A549 (cell line): ENCODE measurements around the gene UTF1. TPM values are rescaled to one million over a fixed set of nuclear protein-coding genes. Genes with fewer than 3 reads are reported as not detected.

Experiments used
- ATAC-seq, 2 experiments: fragments of 200-7000 bp in 1 of 2; fragments of >200 bp in 1 of 2; cut with Nextera tagmentation in 1 of 2; cut with Tn5 transposase in 1 of 2; 3 replicates each; pipeline versions ENCODE4 v1.8.0 to v1.9.1; 2018 to 2020; ENCODE audit warnings: mild to moderate bottlenecking in 1 of 2, moderate library complexity in 1 of 2
- CTCF ChIA-PET: fragments of 300-600 bp; sonication (Branson Sonifier 250); formaldehyde crosslinking; extraction: SDS; loops from one replicate; lab custom pipeline; 2021; ENCODE audit warnings: antibody characterized with exemption, inconsistent platforms; lab: Yijun Ruan, JAX
- POLR2A ChIA-PET: fragments of 350-600 bp; formaldehyde crosslinking; extraction: SDS; loops from one replicate; lab custom pipeline; 2021; ENCODE audit warnings: antibody characterized with exemption, inconsistent platforms; lab: Yijun Ruan, JAX
- DNase-seq, 2 experiments: peaks; one replicate each; pipeline versions ENCODE4 v3.0.0 to v3.0.0-alpha.2; 2011 to 2016; ENCODE audit warnings: low read depth in 1 of 2, low spot score in 1 of 2
- FAIRE-seq: peaks from 2 replicates; lab custom pipeline; 2011; peaks lifted over from hg19 to GRCh38; lab: Jason Lieb, UNC
- H3K27ac ChIP-seq, 2 experiments: fragments of >200 bp; sonication (Bioruptor Twin); formaldehyde crosslinking; 3 replicates each; pipeline ENCODE4 v1.5.1; 2016 to 2017
- H3K4me1 ChIP-seq: fragments of >200 bp; sonication (Bioruptor Twin); formaldehyde crosslinking; 3 replicates; pipeline ENCODE4 v1.6.1; 2016
- H3K4me2 ChIP-seq: fragments of >200 bp; sonication (Bioruptor Twin); formaldehyde crosslinking; 3 replicates; pipeline ENCODE4 v1.6.1; 2016
- H3K4me3 ChIP-seq: fragments of >200 bp; sonication (Bioruptor Twin); formaldehyde crosslinking; 3 replicates; pipeline ENCODE4 v1.5.1; 2016
- H3K9me3 ChIP-seq: fragments of >200 bp; sonication (Bioruptor Twin); formaldehyde crosslinking; 3 replicates; pipeline ENCODE4 v1.6.1; 2016
- CBX8 ChIP-seq: fragments of 200-600 bp; sonication (generic); IDR thresholded peaks from 2 replicates; pipeline ENCODE4 v1.6.1; 2016
- CEBPB ChIP-seq, 2 experiments: fragments of >200 bp in 1 of 2; sonication (Bioruptor Twin) in 1 of 2; formaldehyde crosslinking in 1 of 2; IDR thresholded peaks; 2 replicates each; pipeline ENCODE4 v1.6.1; 2012 to 2016
- CHD4 ChIP-seq: fragments of 200-600 bp; sonication (generic); IDR thresholded peaks from 2 replicates; pipeline ENCODE4 v1.6.1; 2016; ENCODE audit warnings: antibody characterized with exemption, mild to moderate bottlenecking, borderline replicate concordance
- E2F6 ChIP-seq: IDR thresholded peaks from 2 replicates; pipeline ENCODE4 v1.6.1; 2012; ENCODE audit warnings: low read depth, borderline replicate concordance
- EHF ChIP-seq: fragments of 250-450 bp; sonication (Bioruptor Pico); IDR thresholded peaks from 2 replicates; pipeline ENCODE4 v1.5.0; 2020; ENCODE audit warnings: mild to moderate bottlenecking
- EHMT2 ChIP-seq: fragments of 200-600 bp; sonication (generic); IDR thresholded peaks from 2 replicates; pipeline ENCODE4 v1.6.1; 2016; ENCODE audit warnings: antibody characterized with exemption, low read depth, mild to moderate bottlenecking, moderate library complexity
- FOSB ChIP-seq: fragments of 250-450 bp; sonication (Bioruptor Pico); IDR thresholded peaks from 2 replicates; pipeline ENCODE4 v1.5.0; 2020; ENCODE audit warnings: mild to moderate bottlenecking, moderate library complexity
- FOXS1 ChIP-seq: fragments of 250-450 bp; sonication (Bioruptor Pico); IDR thresholded peaks from 2 replicates; pipeline ENCODE4 v1.5.0; 2020; ENCODE audit warnings: mild to moderate bottlenecking, moderate library complexity
- HDAC2 ChIP-seq: fragments of 200-600 bp; sonication (generic); IDR thresholded peaks from 2 replicates; pipeline ENCODE4 v1.6.1; 2016
- HOXA7 ChIP-seq: fragments of 250-450 bp; sonication (Bioruptor Pico); IDR thresholded peaks from 2 replicates; pipeline ENCODE4 v1.5.0; 2020; ENCODE audit warnings: mild to moderate bottlenecking, moderate library complexity
- HOXB5 ChIP-seq: fragments of 250-450 bp; sonication (Bioruptor Pico); IDR thresholded peaks from 2 replicates; pipeline ENCODE4 v1.5.0; 2020; ENCODE audit warnings: mild to moderate bottlenecking, moderate library complexity
- JUNB ChIP-seq: fragments of >200 bp; sonication (Bioruptor Twin); formaldehyde crosslinking; IDR thresholded peaks from 2 replicates; pipeline ENCODE4 v1.6.1; 2016
- KDM5A ChIP-seq: fragments of 200-600 bp; sonication (generic); IDR thresholded peaks from 2 replicates; pipeline ENCODE4 v1.6.1; 2016; ENCODE audit warnings: antibody characterized with exemption, mild to moderate bottlenecking
- MAZ ChIP-seq: fragments of 150-350 bp; IDR thresholded peaks from 2 replicates; pipeline ENCODE4 v1.6.1; 2014; ENCODE audit warnings: antibody characterized with exemption, low read depth, low read length, borderline replicate concordance
- MYC ChIP-seq: IDR thresholded peaks from 2 replicates; pipeline ENCODE4 v1.6.1; 2012; ENCODE audit warnings: mild to moderate bottlenecking, inconsistent platforms, low read length, improper control_type of control experiment, borderline replicate concordance
- NFE2L2 ChIP-seq: fragments of 150-350 bp; conservative IDR thresholded peaks from 2 replicates; pipeline ENCODE4 v1.6.1; 2014; ENCODE audit warnings: low read length
- PHF8 ChIP-seq: fragments of 200-600 bp; sonication (generic); IDR thresholded peaks from 2 replicates; pipeline ENCODE4 v1.6.1; 2016; ENCODE audit warnings: low read depth, mild to moderate bottlenecking, antibody characterized with exemption, moderate library complexity, borderline replicate concordance
- POLR2AphosphoS2 ChIP-seq: conservative IDR thresholded peaks from 2 replicates; pipeline ENCODE4 v1.6.1; 2012; ENCODE audit warnings: low read length, improper control_type of control experiment, inconsistent platforms
- RARB ChIP-seq: fragments of 250-450 bp; sonication (Bioruptor Pico); IDR thresholded peaks from 2 replicates; pipeline ENCODE4 v1.8.0; 2021; ENCODE audit warnings: mild to moderate bottlenecking, moderate library complexity
- RFX5 ChIP-seq: fragments of 450-650 bp; IDR thresholded peaks from 2 replicates; pipeline ENCODE4 v1.7.1; 2014; ENCODE audit warnings: antibody characterized with exemption, mild to moderate bottlenecking, moderate library complexity
- RNF2 ChIP-seq: fragments of 200-600 bp; sonication (generic); IDR thresholded peaks from 2 replicates; pipeline ENCODE4 v1.6.1; 2016; ENCODE audit warnings: low read depth, mild to moderate bottlenecking, antibody characterized with exemption, moderate library complexity, borderline replicate concordance
- TFCP2L1 ChIP-seq: fragments of 250-450 bp; sonication (Bioruptor Pico); IDR thresholded peaks from 2 replicates; pipeline ENCODE4 v1.5.0; 2021; ENCODE audit warnings: mild to moderate bottlenecking
- TP53 ChIP-seq: fragments of 250-450 bp; sonication (Bioruptor Pico); IDR thresholded peaks from 2 replicates; pipeline ENCODE4 v1.5.0; 2021; ENCODE audit warnings: mild to moderate bottlenecking, moderate library complexity
- USF2 ChIP-seq: fragments of 450-650 bp; IDR thresholded peaks from 2 replicates; pipeline ENCODE4 v1.6.1; 2014; ENCODE audit warnings: antibody characterized with exemption
- ZSCAN20 ChIP-seq: fragments of 250-450 bp; sonication (Bioruptor Pico); IDR thresholded peaks from 2 replicates; pipeline ENCODE4 v1.8.0; 2022; ENCODE audit warnings: mild to moderate bottlenecking, moderate library complexity
- WGBS: methylation state at CpG from one replicate; pipeline ENCODE4 v1.1.6; 2017; ENCODE audit errors: missing lambda C conversion rate; 5-methylcytosine and 5-hydroxymethylcytosine counted together
- polyA plus RNA-seq, 4 experiments: library from polyadenylated mRNA; depleted of rRNA in 3 of 4; stranded (reverse); fragments of >200 nt; fragmentation: RNase III in 1 of 4; extraction: RNeasy Plus Mini Kit Qiagen cat#74134 plus additional on column Dnase treatment in 1 of 4; gene quantifications; 2 replicates in 3 of 4; 3 replicates in 1 of 4; pipeline ENCODE4 v1.2.3, GENCODE V29; 2011 to 2017
- TF ChIP-seq, protein P1 (sequence below): IDR thresholded peaks from 2 replicates; pipeline ENCODE4 v1.6.1; 2012
- TF ChIP-seq, protein P2 (sequence below): IDR thresholded peaks from 2 replicates; pipeline ENCODE4 v1.6.1; 2012
- TF ChIP-seq, protein P3 (sequence below): fragments of >200 bp; sonication (Bioruptor Twin); formaldehyde crosslinking; IDR thresholded peaks from 3 replicates; pipeline ENCODE4 v1.5.1; 2016

UTF1 gene
- polyA plus RNA-seq, 2 of the 4 experiments (the other 2 are of a cell fraction): not detected

DNA sequence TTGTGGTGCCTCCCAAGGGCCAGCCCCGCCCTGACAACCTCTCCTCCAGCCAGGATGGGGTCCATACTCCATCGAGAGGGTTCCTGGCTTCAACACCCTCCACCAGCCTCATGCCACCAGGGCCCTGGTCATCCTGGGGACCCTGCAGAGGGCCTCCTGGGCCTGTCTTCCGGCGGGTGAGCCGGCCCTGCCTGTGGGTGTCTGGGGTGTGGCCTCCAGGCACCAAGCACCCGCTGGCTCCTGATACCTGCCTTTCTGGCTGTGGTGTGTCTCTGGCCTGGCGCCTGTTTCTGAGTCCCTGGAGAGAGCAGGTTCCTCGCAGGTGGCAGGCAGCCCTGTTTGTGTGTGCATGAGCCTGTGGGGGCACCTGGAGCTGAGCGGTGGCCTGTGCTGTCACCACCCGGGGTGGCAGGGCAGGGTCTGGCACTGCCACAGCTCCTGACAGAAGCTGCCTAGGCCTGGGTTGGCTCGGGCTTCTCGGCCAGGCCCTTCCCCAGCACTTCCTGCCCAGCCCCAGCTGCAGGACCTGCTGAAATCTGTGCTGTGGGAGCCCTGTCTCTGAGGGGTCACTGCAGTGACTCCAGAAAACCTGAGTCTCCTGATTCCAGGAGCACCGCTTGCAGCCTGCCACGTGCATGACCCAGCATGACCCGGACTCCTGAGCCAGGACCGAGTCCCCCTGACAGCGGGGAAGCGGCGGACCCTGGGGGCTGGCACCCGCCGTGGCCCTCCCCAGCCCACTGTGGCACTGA, 28.2 kb downstream of the UTF1 start:
- H3K27ac ChIP-seq: peak overlapping the region; percentile 80 to 91
- 86% methylated on average over 1 of the region's 21 CpGs for WGBS
- no peak for FAIRE-seq
- no peak for DNase-seq
- ChIA-PET CTCF (interaction anchor here (0.7 to 4.6 kb wide), 20 partner anchors 12 to 665 kb away, joined by 3 to 39 read pairs (median 5); partner anchors contain the start of gene ADAM8), POLR2A (no interaction called here)
- H3K9me3 ChIP-seq: no peaks in the 10 kb centered on the region
- ATAC-seq: peak; percentile 2 to 20
- no peak overlapping the region; the same call in 2 of the 3 replicates for H3K4me3 ChIP-seq
- TF ChIP-seq KDM5A (no peak), MYC (no peak), JUNB (no peak), NFE2L2 (no peak), CBX8 (no peak), POLR2AphosphoS2 (no peak), CEBPB (IDR thresholded peaks at IDR 0.05) (no peak), TP53 (CRISPR knock-in tag) (no peak), FOXS1 (no peak), HOXB5 (CRISPR knock-in tag) (no peak), ZSCAN20 (no peak), USF2 (no peak), HDAC2 (no peak), RNF2 (no peak), RFX5 (no peak), MAZ (no peak), EHMT2 (no peak)
- TF ChIP-seq, protein P1, sequence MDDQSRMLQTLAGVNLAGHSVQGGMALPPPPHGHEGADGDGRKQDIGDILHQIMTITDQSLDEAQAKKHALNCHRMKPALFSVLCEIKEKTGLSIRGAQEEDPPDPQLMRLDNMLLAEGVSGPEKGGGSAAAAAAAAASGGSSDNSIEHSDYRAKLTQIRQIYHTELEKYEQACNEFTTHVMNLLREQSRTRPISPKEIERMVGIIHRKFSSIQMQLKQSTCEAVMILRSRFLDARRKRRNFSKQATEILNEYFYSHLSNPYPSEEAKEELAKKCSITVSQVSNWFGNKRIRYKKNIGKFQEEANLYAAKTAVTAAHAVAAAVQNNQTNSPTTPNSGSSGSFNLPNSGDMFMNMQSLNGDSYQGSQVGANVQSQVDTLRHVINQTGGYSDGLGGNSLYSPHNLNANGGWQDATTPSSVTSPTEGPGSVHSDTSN: no peak
- TF ChIP-seq, protein P2, sequence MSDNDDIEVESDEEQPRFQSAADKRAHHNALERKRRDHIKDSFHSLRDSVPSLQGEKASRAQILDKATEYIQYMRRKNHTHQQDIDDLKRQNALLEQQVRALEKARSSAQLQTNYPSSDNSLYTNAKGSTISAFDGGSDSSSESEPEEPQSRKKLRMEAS: no peak
- H3K4me2 ChIP-seq: peak overlapping the region; percentile 78
- H3K4me1 ChIP-seq: peaks cover 41% of the 10 kb centered on the region

- no peaks in the 10 kb centered on the region for H3K9me3 ChIP-seq
- H3K27ac ChIP-seq: peak overlapping the region; percentile 80 to 91
- FAIRE-seq: no peak
- peaks cover 42% of the 10 kb centered on the region for H3K4me1 ChIP-seq
- peak overlapping the region; percentile 78 for H3K4me2 ChIP-seq
- ChIA-PET CTCF (interaction anchor here (0.6 to 4.0 kb wide), 12 partner anchors 13 to 116 kb away, joined by 3 to 22 read pairs (median 5); no protein-coding TSS in a partner anchor), POLR2A (interaction anchor here (1.1 kb wide), 1 partner anchor 49 kb away, joined by 3 read pairs; no protein-coding TSS in a partner anchor)
- peak; percentile 77 to 88 for DNase-seq
- H3K4me3 ChIP-seq: no peak overlapping the region
- WGBS: 49% methylated on average over 12 of the region's 24 CpGs
- ATAC-seq: peak; percentile 7 to 28
- TF ChIP-seq JUNB: 0 out of 2 replicates have a peak, but pooled peaks have one; percentile 14
- TF ChIP-seq HOXA7 (CRISPR knock-in tag): no peak
- no peak for TF ChIP-seq FOSB
- TF ChIP-seq KDM5A: no peak
- no peak for TF ChIP-seq EHMT2
- no peak for TF ChIP-seq HDAC2
- no peak for TF ChIP-seq HOXB5 (CRISPR knock-in tag)
- TF ChIP-seq, protein P3, sequence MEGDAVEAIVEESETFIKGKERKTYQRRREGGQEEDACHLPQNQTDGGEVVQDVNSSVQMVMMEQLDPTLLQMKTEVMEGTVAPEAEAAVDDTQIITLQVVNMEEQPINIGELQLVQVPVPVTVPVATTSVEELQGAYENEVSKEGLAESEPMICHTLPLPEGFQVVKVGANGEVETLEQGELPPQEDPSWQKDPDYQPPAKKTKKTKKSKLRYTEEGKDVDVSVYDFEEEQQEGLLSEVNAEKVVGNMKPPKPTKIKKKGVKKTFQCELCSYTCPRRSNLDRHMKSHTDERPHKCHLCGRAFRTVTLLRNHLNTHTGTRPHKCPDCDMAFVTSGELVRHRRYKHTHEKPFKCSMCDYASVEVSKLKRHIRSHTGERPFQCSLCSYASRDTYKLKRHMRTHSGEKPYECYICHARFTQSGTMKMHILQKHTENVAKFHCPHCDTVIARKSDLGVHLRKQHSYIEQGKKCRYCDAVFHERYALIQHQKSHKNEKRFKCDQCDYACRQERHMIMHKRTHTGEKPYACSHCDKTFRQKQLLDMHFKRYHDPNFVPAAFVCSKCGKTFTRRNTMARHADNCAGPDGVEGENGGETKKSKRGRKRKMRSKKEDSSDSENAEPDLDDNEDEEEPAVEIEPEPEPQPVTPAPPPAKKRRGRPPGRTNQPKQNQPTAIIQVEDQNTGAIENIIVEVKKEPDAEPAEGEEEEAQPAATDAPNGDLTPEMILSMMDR: no peak
- TF ChIP-seq CEBPB (IDR thresholded peaks at IDR 0.05): peak in 1 of 2 experiments; percentile 25; a peak in 2 of 4 replicates
- TF ChIP-seq USF2: peak; percentile 25; the same call in 1 of the 2 replicates
- no peak for TF ChIP-seq TFCP2L1 (CRISPR knock-in tag)
- no peak; the same call in 1 of the 2 replicates for TF ChIP-seq EHF (CRISPR knock-in tag)
- TF ChIP-seq, protein P2: peak; percentile 74
- TF ChIP-seq ZSCAN20: no peak
- no peak for TF ChIP-seq PHF8
- TF ChIP-seq CHD4: no peak
- TF ChIP-seq FOXS1: no peak
- TF ChIP-seq E2F6: peak; percentile 38; the same call in 1 of the 2 replicates
- TF ChIP-seq RARB: no peak
Measured at GRCh38 chr10:133258818-133259601, 29.0 kb downstream of the UTF1 start.
